Measurements from ENCODE around the gene CPVL.

- TF ChIP-seq CTCF (IDR thresholded peaks at IDR 0.05; ENCODE audit: insufficient read depth, low read depth, low read length) (no peak), EZH2 (IDR thresholded peaks at IDR 0.05; ENCODE audit: insufficient read depth, low read length) (no peak)
These were observed 140.9 kb downstream of the CPVL start for GRCh38 chr7:29005406-29005805.
